K562 (cell line): ENCODE results near the gene CATSPER3. TPM values are rescaled to one million over a fixed set of nuclear protein-coding genes. Genes with fewer than 3 reads are reported as not detected.

Experiments
- ATAC-seq: fragments of 200-7000 bp; cut with Tn5 transposase; 3 replicates; pipeline ENCODE4 v1.9.1; 2020; ENCODE audit warnings: moderate library complexity
- BruUV-seq: library from RNA; stranded (reverse); fragments of 400-500 nt; replicated peaks from 2 replicates; lab custom pipeline; 2021; lab: Mats Ljungman, UMichigan
- CTCF ChIA-PET: fragments of 300-600 bp; formaldehyde crosslinking; extraction: SDS; loops from one replicate; lab custom pipeline; 2021; ENCODE audit warnings: low intra/inter-chr PET ratio; lab: Yijun Ruan, JAX
- POLR2A ChIA-PET: fragments of 300-600, 350-650 bp; sonication (Branson Sonifier 250); formaldehyde crosslinking; extraction: SDS; loops from one replicate; lab custom pipeline; 2021; ENCODE audit warnings: antibody characterized with exemption, inconsistent platforms; lab: Yijun Ruan, JAX
- DNase-seq, 4 experiments: peaks; one replicate each; pipeline versions ENCODE4 v3.0.0 to v3.0.0-alpha.2; 2011 to 2018; ENCODE audit warnings: low spot score in 3 of 4, mixed read lengths in 3 of 4; ENCODE audit errors: extremely low read depth in 1 of 4
- FAIRE-seq: peaks from 2 replicates; lab custom pipeline; 2011; peaks lifted over from hg19 to GRCh38; lab: Jason Lieb, UNC
- H2AFZ ChIP-seq: 2 replicates; pipeline ENCODE4 v1.6.0; 2011; ENCODE audit warnings: low read depth, low read length, control low read depth, inconsistent platforms
- H3K27ac ChIP-seq: fragments of 200-600 bp; 3 replicates; pipeline ENCODE4 v1.8.0; 2011; ENCODE audit warnings: low read depth, mild to moderate bottlenecking, control low read depth, inconsistent platforms, low read length, moderate library complexity, mixed read lengths; ENCODE audit errors: extremely low read depth
- H3K27me3 ChIP-seq, 2 experiments: fragments of 300-600 bp in 1 of 2; 2 replicates in 1 of 2; 3 replicates in 1 of 2; pipeline versions ENCODE4 v1.6.0 to v1.8.0; 2011; ENCODE audit warnings: inconsistent platforms in 2 of 2, low read length in 2 of 2, mild to moderate bottlenecking in 1 of 2, mixed read lengths in 1 of 2, moderate library complexity in 1 of 2; ENCODE audit not compliant: control insufficient read depth in 2 of 2, insufficient read depth in 2 of 2
- H3K36me3 ChIP-seq: fragments of 300-600 bp; 3 replicates; pipeline ENCODE4 v1.8.0; 2011; ENCODE audit warnings: mild to moderate bottlenecking, low read length, inconsistent platforms; ENCODE audit not compliant: control insufficient read depth, insufficient read depth
- H3K4me1 ChIP-seq, 2 experiments: fragments of 200-600 bp in 1 of 2; replicated peaks in 1 of 2; 2 replicates in 1 of 2; 3 replicates in 1 of 2; pipeline versions ENCODE4 v1.5.1 to v1.8.0; 2011; ENCODE audit warnings: inconsistent platforms in 2 of 2, low read length in 2 of 2, mild to moderate bottlenecking in 1 of 2, mixed read lengths in 1 of 2, moderate library complexity in 1 of 2; ENCODE audit not compliant: control insufficient read depth in 2 of 2, insufficient read depth in 2 of 2
- H3K4me2 ChIP-seq: 2 replicates; pipeline ENCODE4 v1.6.1; 2011; ENCODE audit warnings: low read length, control low read depth, inconsistent platforms, mixed read lengths; ENCODE audit not compliant: insufficient read depth
- H3K4me3 ChIP-seq: fragments of 200-600 bp; sonication (generic), shearing (Covaris generic); 2 replicates; pipeline ENCODE4 v1.5.1; 2016; ENCODE audit warnings: control low read depth, inconsistent platforms
- H3K79me2 ChIP-seq: fragments of 200-600 bp; 3 replicates; pipeline ENCODE4 v1.8.0; 2011; ENCODE audit warnings: low read length, inconsistent platforms; ENCODE audit not compliant: control insufficient read depth, insufficient read depth
- H3K9ac ChIP-seq, 2 experiments: 2 replicates each; pipeline versions ENCODE4 v1.6.0 to v1.6.1; 2011; ENCODE audit warnings: low read depth in 2 of 2, low read length in 2 of 2, control low read depth in 1 of 2, inconsistent platforms in 1 of 2, mild to moderate bottlenecking in 1 of 2, mixed read lengths in 1 of 2; ENCODE audit not compliant: insufficient read depth in 1 of 2
- H3K9me1 ChIP-seq: one replicate; pipeline ENCODE4 v1.6.0; 2011; ENCODE audit warnings: inconsistent platforms, mild to moderate bottlenecking, low read length, moderate library complexity; ENCODE audit not compliant: control insufficient read depth, insufficient read depth
- H3K9me3 ChIP-seq: replicated peaks from 2 replicates; pipeline ENCODE4 v1.5.1; 2011; ENCODE audit warnings: low read depth, low read length, inconsistent platforms; ENCODE audit not compliant: control insufficient read depth, insufficient read depth
- H4K20me1 ChIP-seq: replicated peaks from 2 replicates; pipeline ENCODE4 v1.6.1; 2011; ENCODE audit warnings: low read length, inconsistent platforms, mixed read lengths; ENCODE audit not compliant: control insufficient read depth, insufficient read depth
- CHD1 ChIP-seq: fragments of 200-600 bp; sonication (generic); IDR thresholded peaks from one replicate; pipeline ENCODE4 v1.6.1; 2012; ENCODE audit warnings: mild to moderate bottlenecking, moderate library complexity, low read length, inconsistent platforms
- EWSR1 ChIP-seq: fragments of 450-650 bp; IDR thresholded peaks from 2 replicates; pipeline ENCODE4 v1.6.1; 2018; ENCODE audit warnings: borderline replicate concordance, mild to moderate bottlenecking, low read depth, moderate library complexity; ENCODE audit not compliant: partially characterized antibody
- MCM5 ChIP-seq: fragments of 450-650 bp; IDR thresholded peaks from 2 replicates; pipeline ENCODE4 v1.6.1; 2016; ENCODE audit warnings: low read depth
- PHF8 ChIP-seq: fragments of 200-600 bp; sonication (generic); IDR thresholded peaks from 2 replicates; pipeline ENCODE4 v1.6.1; 2012; ENCODE audit warnings: mixed run types, mild to moderate bottlenecking, inconsistent platforms, low read length, moderate library complexity, borderline replicate concordance
- SMAD4 ChIP-seq: fragments of 250-450 bp; sonication (Bioruptor Pico); conservative IDR thresholded peaks from 2 replicates; pipeline ENCODE4 v1.8.0; 2021; ENCODE audit warnings: inconsistent platforms, mild to moderate bottlenecking, moderate library complexity
- SMARCA5 ChIP-seq: fragments of 450-650 bp; IDR thresholded peaks from 2 replicates; pipeline ENCODE4 v1.6.1; 2016
- TAF7 ChIP-seq: fragments of 450-650 bp; IDR thresholded peaks from 2 replicates; pipeline ENCODE4 v1.6.1; 2016; ENCODE audit warnings: missing genetic modification characterization, missing compliant biosample characterization
- TAF9B ChIP-seq: fragments of 450-650 bp; IDR thresholded peaks from 2 replicates; pipeline ENCODE4 v1.6.1; 2018; ENCODE audit warnings: mild to moderate bottlenecking; ENCODE audit not compliant: partially characterized antibody
- ZSCAN32 ChIP-seq: fragments of 450-650 bp; formaldehyde crosslinking; IDR thresholded peaks from 2 replicates; pipeline ENCODE4 v1.4.0; 2020; ENCODE audit warnings: mild to moderate bottlenecking, moderate library complexity
- WGBS: fragments of 100-300 bp; shearing (Covaris generic); methylation state at CpG from one replicate; pipeline ENCODE4 v1.1.6; 2016; ENCODE audit warnings: low coverage, mixed read lengths; ENCODE audit not compliant: insufficient coverage; ENCODE audit errors: missing lambda C conversion rate; 5-methylcytosine and 5-hydroxymethylcytosine counted together
- in situ Hi-C: fragments of 300-500 bp; cut with MboI; formaldehyde crosslinking; loops from 4 replicates; pipeline ENCODE4 v1.15.0; 2018; ENCODE audit warnings: inconsistent platforms, mixed read lengths
- intact Hi-C: fragments of 100-400 bp; cut with micrococcal nuclease; formaldehyde crosslinking; loops from 2 replicates; pipeline ENCODE4 v1.14.2; 2022
- polyA plus RNA-seq, 8 experiments: library from polyadenylated mRNA; depleted of rRNA in 4 of 8; stranded (reverse) in 5 of 8; unstranded in 3 of 8; fragments of >200 nt; fragmentation: Nextera tagmentation in 2 of 8; fragmentation: Illumina TruSeq in 1 of 8; extraction: Ambion mirVana in 2 of 8; extraction: Trizol in 1 of 8; gene quantifications; 2 replicates each; pipeline versions ENCODE4 v1.2.1 to v1.2.3, GENCODE V29; 2011 to 2014; ENCODE audit warnings: inconsistent platforms in 1 of 8, missing spikeins in 1 of 8
- total RNA-seq, 7 experiments: library from RNA; depleted of rRNA in 6 of 7; stranded (reverse); fragments of >200 nt in 6 of 7; fragmentation: Illumina TruSeq in 2 of 7; extraction: Trizol in 2 of 7; gene quantifications; 2 replicates each; pipeline versions ENCODE4 v1.2.1 to v1.2.3, GENCODE V29; 2011 to 2021; ENCODE audit warnings: low replicate concordance in 1 of 7
- TF ChIP-seq, protein P1 (sequence below): sonication (generic); formaldehyde crosslinking; IDR thresholded peaks from 2 replicates; pipeline ENCODE4 v1.8.1; 2023; ENCODE audit warnings: missing genetic modification reagents, mild to moderate bottlenecking, borderline replicate concordance

CATSPER3 gene
- total and polyA plus RNA-seq, 9 of the 15 experiments (the other 6 are each of a cell fraction or from before 2014, with no cell fraction given): 0.14 to 1.5 (median 0.49) TPM

DNA sequence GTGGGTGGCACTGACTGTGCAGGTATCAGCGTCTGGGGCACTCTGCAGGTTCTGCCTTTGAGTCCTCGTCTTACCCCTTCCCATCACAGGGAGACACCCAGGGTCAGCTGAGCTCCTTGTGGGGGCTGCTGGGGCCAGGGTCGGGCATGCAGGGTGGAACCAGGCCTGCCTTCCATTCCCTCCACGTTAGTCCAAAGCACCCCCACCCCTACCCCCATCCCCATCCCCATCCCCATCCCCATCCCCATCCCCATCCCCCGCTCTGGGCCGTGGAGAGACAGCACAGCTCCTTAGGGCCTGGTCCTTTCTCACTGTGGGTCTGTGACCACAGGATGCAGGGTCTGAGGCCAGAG is 67.9 kb downstream of the CATSPER3 start:
- no peak for ATAC-seq
- Histone ChIP-seq H4K20me1 (no peaks in the 10 kb centered on the region), H2AFZ (no peak overlapping the region), H3K79me2 (peaks cover 48% of the 10 kb centered on the region), H3K27me3 (no peaks in the 10 kb centered on the region), H3K4me1 (peaks cover 19 to 46% of the 10 kb centered on the region in 2 experiments), H3K4me2 (peak overlapping the region; percentile 81; the same call in 1 of the 2 replicates), H3K9me3 (no peaks in the 10 kb centered on the region; the same call in 1 of the 2 replicates), H3K9ac (peak overlapping the region; percentile 91 to 92; a peak in 3 of 4 replicates), H3K36me3 (peaks cover 12% of the 10 kb centered on the region), H3K4me3 (no peak overlapping the region), H3K27ac (no peak overlapping the region), H3K9me1 (no peaks in the 10 kb centered on the region)
- DNase-seq: no peak
- WGBS: 57% methylated on average over 4 of the region's 6 CpGs
- in situ Hi-C loops (no loop called here), intact Hi-C loops (loop anchor here (2.0 kb wide), 1 partner anchor 99 kb away; no protein-coding TSS in a partner anchor)
- FAIRE-seq: no peak
- TF ChIP-seq CHD1: no peak
- no peak for TF ChIP-seq TAF9B
- TF ChIP-seq MCM5: no peak
- TF ChIP-seq ZSCAN32 (CRISPR knock-in tag): no peak
- TF ChIP-seq SMAD4: no peak
- no peak for TF ChIP-seq EWSR1
- TF ChIP-seq TAF7 (tag): no peak
- TF ChIP-seq SMARCA5: no peak
- TF ChIP-seq, protein P1, sequence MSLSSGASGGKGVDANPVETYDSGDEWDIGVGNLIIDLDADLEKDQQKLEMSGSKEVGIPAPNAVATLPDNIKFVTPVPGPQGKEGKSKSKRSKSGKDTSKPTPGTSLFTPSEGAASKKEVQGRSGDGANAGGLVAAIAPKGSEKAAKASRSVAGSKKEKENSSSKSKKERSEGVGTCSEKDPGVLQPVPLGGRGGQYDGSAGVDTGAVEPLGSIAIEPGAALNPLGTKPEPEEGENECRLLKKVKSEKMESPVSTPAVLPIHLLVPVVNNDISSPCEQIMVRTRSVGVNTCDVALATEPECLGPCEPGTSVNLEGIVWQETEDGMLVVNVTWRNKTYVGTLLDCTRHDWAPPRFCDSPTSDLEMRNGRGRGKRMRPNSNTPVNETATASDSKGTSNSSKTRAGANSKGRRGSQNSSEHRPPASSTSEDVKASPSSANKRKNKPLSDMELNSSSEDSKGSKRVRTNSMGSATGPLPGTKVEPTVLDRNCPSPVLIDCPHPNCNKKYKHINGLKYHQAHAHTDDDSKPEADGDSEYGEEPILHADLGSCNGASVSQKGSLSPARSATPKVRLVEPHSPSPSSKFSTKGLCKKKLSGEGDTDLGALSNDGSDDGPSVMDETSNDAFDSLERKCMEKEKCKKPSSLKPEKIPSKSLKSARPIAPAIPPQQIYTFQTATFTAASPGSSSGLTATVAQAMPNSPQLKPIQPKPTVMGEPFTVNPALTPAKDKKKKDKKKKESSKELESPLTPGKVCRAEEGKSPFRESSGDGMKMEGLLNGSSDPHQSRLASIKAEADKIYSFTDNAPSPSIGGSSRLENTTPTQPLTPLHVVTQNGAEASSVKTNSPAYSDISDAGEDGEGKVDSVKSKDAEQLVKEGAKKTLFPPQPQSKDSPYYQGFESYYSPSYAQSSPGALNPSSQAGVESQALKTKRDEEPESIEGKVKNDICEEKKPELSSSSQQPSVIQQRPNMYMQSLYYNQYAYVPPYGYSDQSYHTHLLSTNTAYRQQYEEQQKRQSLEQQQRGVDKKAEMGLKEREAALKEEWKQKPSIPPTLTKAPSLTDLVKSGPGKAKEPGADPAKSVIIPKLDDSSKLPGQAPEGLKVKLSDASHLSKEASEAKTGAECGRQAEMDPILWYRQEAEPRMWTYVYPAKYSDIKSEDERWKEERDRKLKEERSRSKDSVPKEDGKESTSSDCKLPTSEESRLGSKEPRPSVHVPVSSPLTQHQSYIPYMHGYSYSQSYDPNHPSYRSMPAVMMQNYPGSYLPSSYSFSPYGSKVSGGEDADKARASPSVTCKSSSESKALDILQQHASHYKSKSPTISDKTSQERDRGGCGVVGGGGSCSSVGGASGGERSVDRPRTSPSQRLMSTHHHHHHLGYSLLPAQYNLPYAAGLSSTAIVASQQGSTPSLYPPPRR: no peak
- TF ChIP-seq PHF8: no peak
- ChIA-PET POLR2A (interaction anchor here (0.5 to 1.6 kb wide), 6 partner anchors 8 to 152 kb away, joined by 3 to 9 read pairs (median 3); no protein-coding TSS in a partner anchor), CTCF (no interaction called here)
- BruUV-seq: no TSS peak
